Tibial nerve (tissue), 4 donors: ENCODE results near the gene USP53. TPM values are rescaled to one million over a fixed set of nuclear protein-coding genes. Genes with fewer than 3 reads are reported as not detected.
"Not testable (repeated sequence)": the region's sequence is repeated elsewhere in the genome, so short reads cannot be mapped to it uniquely, and the experiment has no call there.

Experiments used
- DNase-seq, 2 donors: peaks; one replicate each; pipeline ENCODE4 v3.0.0-alpha.2; 2019; ENCODE audit warnings: low spot score in 2 of 2
- H3K27ac ChIP-seq, 4 donors: fragments of 200-600 bp; sonication (generic) in 3 of 4; one replicate each; pipeline ENCODE4 v1.5.1; 2017 to 2019; ENCODE audit warnings: mild to moderate bottlenecking in 1 of 4
- H3K27me3 ChIP-seq, 2 donors: fragments of 200-600 bp; sonication (generic) in 1 of 2; one replicate each; pipeline versions ENCODE4 v1.5.1 to v1.6.0; 2017 to 2019
- H3K36me3 ChIP-seq, 3 donors: fragments of 200-600 bp; sonication (generic); one replicate each; pipeline ENCODE4 v1.5.1; 2018 to 2019
- H3K4me1 ChIP-seq, 4 donors: fragments of 200-600 bp; sonication (generic) in 3 of 4; one replicate each; pipeline ENCODE4 v1.5.1; 2017 to 2019
- H3K4me3 ChIP-seq, 4 donors: fragments of 200-600 bp; sonication (generic) in 3 of 4; one replicate each; pipeline ENCODE4 v1.5.1; 2017 to 2019; ENCODE audit warnings: mild to moderate bottlenecking in 1 of 4, moderate library complexity in 1 of 4
- H3K9me3 ChIP-seq, 4 donors: fragments of 200-600 bp; sonication (generic) in 3 of 4; one replicate each; pipeline ENCODE4 v1.5.1; 2017 to 2019
- CTCF ChIP-seq, 5 experiments: fragments of 200-600 bp in 3 of 5; fragments of 450-650 bp in 2 of 5; sonication (generic) in 3 of 5; IDR thresholded peaks; one replicate each; pipeline ENCODE4 v1.5.1; 2016 to 2019; ENCODE audit warnings: antibody characterized with exemption in 5 of 5, mild to moderate bottlenecking in 3 of 5, moderate library complexity in 2 of 5
- EP300 ChIP-seq, 2 donors: sonication (generic); formaldehyde crosslinking; IDR thresholded peaks; one replicate each; pipeline ENCODE4 v1.6.1; 2017; ENCODE audit warnings: antibody characterized with exemption in 2 of 2, mild to moderate bottlenecking in 1 of 2
- WGBS, 2 donors: methylation state at CpG; one replicate each; pipeline ENCODE4 v1.1.5; 2018; 5-methylcytosine and 5-hydroxymethylcytosine counted together
- total RNA-seq, 4 donors: library from RNA; depleted of rRNA; stranded (reverse); fragments of >200 nt; gene quantifications; one replicate each; pipeline ENCODE4 v1.1.0, GENCODE V29; 2016

Gene USP53
- total RNA-seq, 4 donors from 2014 or later: 549 to 892 (median 654) TPM

DNA sequence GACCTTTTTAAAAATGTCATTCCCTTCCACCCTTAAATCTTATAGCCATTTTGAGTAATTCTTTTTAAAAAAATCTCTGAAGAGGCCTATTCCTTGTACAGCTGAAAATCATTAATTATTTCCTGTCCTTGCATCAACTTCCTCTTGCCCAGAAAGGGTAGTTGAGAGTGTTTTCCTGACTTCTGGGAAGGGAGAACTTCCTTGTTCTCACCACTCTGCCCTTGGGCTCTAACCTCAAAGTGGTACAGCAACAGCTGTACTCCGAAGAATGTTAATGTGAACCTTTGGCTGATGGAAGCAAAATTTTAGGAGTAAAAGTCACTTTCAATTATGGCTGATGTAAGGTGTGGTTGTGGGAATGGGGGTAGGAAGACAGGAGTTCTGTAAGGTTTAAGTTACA, 124.5 kb downstream of the USP53 start:
- Histone ChIP-seq H3K27ac (no peak overlapping the region), H3K27me3 (no peaks in the 10 kb centered on the region), H3K9me3 (no peaks in the 10 kb centered on the region), H3K4me3 (no peak overlapping the region), H3K36me3 (no peaks in the 10 kb centered on the region), H3K4me1 (no peaks in the 10 kb centered on the region)
- WGBS, 2 donors: 36 to 56% methylated on average over 1 of the region's 1 CpG
- TF ChIP-seq EP300 (IDR thresholded peaks at IDR 0.05) (peak in 1 of 2 donors; percentile 29), CTCF (IDR thresholded peaks at IDR 0.05) (no peak)
- DNase-seq: no peak

DNA sequence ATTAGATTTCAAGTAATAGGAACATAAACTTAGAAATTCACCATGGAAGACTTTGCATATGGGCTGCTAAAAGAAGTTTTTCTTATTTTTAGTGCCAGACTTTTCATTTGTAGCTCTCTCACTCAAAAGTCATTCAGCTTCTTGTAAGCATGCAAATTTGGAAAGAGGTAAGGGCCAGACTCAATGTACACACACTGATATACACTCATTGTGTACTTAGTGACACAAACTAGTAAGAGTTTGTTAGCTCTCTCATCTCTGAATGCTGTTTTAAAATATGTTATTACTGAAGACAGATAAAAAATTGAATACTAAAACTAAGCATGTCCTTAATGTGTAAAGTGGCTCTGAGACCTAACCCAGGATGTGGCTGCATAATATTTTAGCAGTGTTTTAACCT, 127.4 kb downstream of the USP53 start:
- H3K4me1 ChIP-seq, H3K36me3 ChIP-seq, H3K27me3 ChIP-seq, H3K27ac ChIP-seq, DNase-seq, H3K4me3 ChIP-seq, H3K9me3 ChIP-seq: not testable (repeated sequence)

DNA sequence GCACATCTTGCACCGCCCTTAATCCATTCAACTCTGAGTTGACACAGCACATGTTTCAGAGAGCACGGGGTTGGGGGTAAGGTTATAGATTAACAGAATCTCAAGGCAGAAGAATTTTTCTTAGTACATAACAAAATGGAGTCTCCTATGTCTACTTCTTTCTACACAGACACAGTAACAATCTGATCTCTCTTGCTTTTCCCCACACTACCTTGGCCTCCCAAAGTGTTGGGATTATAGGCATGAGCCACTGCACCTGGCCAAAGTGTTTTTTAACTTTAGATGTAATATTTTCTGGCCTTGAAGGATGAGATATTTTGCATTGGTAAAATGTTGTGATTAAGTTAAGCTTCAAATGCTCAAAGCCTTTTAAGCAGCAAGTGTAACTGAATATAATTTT, 130.8 kb downstream of the USP53 start:
- not testable (repeated sequence) for H3K27me3 ChIP-seq, H3K27ac ChIP-seq, H3K4me3 ChIP-seq, DNase-seq, H3K9me3 ChIP-seq, H3K36me3 ChIP-seq, H3K4me1 ChIP-seq
- WGBS, 2 donors: no CpG with 5 or more reads among the region's 2 CpGs

Other genes starting within 250 kb of the USP53 start
- under 1 TPM in 3 of 4 donors, not detected in 1; 0.21 to 0.30 (median 0.22) TPM for gene MYOZ2, start 76.9 kb upstream of the USP53 start, total RNA-seq
- gene FABP2, start 109.4 kb downstream of the USP53 start, total RNA-seq: not detected